OCI-M1 (cell line): Measurements from ENCODE around the gene BORCS8.
A peak's percentile ranks its signal among the peaks of the same experiment; 100 is the strongest.

Source experiments
- DNase-seq: peaks from one replicate; lab custom pipeline; 2025; lab: John Stamatoyannopoulos, UW

BORCS8 gene

GRCh38 chr19:19213426-19214158 is 21.6 kb upstream of the BORCS8 start:
- no peak for DNase-seq

DNA sequence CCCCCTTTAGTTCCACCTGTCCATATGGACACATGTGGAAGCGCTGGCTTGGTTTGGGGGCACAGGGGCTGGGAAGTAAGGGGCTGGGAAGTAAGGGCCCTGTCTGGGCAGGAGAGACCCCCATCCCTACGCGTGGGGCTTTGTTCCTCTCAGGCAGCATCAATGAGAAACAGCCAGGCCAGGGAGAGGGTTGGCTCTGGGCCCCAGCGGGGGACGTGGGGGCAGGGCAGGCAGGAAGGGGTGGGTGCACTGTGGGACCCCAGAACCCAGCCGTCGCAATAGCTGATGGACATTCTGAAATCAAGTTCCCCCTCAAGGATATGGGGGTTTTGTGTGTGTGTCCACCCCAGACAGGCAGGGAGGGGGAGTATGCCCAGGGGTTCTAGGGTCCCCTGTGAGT is 21.0 kb upstream of the BORCS8 start:
- no peak for DNase-seq

- no peak for DNase-seq
Observed at GRCh38 chr19:19211499-19212420, 19.8 kb upstream of the BORCS8 start, which contains the start of gene NCAN. TSS of gene NCAN (plus strand) at chr19:19211958. CDS start at chr19:19216954, 4,996 bp downstream.

DNA sequence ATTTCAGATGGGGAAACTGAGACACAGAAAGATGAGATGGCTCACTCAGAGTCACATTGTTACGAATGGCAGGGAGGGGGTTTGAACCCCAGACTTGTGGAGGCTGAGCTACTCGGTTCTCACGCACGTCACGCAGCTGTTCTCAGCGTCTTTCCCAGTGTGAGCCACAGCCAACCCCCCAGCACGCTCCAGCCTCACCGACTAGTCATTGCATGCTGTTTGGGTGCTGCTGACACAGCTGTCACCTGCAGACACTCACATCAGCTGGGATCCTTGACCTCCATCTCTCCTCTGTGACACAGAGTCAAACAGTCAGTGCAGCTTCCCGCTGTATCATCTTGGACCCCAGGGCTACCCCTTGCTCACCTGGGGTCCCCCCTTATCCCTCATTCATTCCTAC is 17.4 kb upstream of the BORCS8 start:
- DNase-seq: no peak

DNA sequence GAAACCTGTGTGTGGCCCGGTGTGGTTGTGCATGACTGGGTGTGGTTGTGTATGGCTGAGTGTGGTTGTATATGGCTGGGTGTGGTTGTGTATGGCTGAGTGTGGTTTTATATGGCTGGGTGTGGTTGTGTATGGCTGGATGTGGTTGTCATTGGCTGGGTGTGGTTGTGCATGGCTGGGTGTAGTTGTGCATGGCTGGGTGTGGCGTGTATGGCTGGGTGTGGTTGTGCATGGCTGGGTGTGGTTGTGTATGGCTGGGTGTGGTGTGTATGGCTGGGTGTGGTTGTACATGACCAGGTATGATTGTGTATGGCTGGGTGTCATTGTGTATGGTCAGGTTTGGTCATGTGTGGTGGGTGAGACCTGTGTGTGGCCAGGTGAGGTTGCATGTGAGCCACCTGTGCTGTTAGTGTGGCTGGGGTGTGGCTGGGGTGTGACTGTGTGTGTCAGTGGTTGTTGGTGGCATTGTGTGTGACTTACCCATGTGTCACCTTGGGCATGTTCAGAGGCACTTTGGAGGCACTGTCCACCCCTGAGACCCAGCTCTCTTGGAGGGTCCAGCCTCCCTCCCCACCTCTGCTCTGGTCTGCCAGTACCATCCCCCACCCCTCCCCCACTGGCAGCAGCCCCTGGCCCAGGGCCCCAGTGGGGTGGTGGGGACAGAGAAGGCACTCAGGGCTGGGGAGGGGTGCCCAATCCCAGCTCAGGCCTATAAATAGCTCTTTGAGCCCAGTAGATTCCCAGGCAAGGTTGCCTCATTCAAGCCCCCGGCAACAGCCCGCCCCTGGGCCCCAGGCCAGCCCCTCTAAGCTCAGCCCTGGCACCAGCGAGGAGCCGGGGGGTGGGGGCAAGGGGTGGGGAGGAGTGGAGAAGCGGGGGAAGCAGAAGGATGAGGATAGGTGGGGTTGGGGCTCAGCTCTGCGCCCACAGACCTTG is 16.0 kb upstream of the BORCS8 start:
- DNase-seq: no peak

DNA sequence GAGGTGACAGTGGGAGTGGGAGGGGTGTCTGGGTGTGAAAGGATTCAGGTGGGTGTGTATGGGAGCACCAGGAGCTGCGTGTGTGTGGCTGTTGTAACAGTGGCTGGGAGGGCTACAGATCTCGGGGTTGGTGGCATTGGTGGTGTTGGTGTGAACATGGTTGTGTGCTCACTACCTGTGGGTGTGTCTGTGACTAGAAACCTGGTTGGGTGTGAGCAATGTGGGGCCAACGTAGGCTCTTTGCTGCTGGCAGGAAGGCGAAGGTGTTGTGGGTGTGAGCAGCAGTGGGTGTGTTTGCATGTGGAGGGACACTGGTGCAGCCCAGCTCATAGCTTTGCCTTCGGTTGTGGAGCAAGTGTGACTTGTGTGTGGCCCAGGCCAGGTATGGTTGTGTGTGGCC is 15.0 kb upstream of the BORCS8 start:
- DNase-seq: no peak

GRCh38 chr19:19205416-19206410 is 13.8 kb upstream of the BORCS8 start:
- DNase-seq: no peak

- DNase-seq: no peak
Observed at GRCh38 chr19:19204181-19204580, 12.2 kb upstream of the BORCS8 start.

DNA sequence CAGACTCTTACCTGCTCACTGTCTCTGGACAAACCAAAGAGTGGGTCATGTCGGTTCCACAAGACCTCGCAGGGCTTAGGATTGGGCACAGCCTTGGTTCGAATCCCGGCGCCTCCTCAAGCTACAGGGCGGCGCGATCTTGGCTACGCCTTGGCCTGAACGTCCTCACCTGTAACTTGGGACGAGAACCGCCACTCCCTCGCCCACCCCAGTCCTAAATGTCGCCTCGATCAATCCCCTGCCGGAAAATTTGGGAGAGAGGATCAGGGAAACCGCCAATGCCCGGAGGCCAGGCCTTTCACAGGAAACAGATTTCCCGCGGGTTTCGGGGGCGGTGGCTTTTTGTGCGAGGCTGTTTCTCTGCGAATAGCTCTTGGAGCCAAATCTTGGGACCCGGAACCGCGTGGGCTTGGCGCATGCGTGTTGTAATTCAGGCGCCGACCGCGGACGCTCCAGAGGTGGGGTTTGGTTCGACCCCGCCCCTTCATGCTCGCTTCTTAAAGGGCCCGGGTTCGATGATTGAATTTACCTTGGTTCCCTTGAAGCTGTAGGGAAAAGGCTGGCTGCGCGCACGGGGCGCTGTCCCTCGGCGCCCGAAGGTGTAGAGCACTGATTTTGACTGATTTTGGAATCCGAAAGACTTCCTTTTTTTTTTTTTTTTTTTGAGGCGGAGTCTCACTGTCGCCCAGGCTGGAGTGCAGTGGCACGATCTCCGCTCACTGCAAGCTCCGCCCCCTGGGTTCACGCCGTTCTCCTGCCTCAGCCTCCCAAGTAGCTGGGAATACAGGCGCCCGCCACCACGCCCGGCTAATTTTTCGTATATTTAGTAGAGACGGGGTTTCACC is 11.3 kb upstream of the BORCS8 start, which contains the start of gene NR2C2AP:
Gene NR2C2AP (minus strand): TSS at position 403 of the 845 bp plus-strand sequence. CDS start 354 bp downstream, at position 49.
- peak; percentile 95 for DNase-seq

DNA sequence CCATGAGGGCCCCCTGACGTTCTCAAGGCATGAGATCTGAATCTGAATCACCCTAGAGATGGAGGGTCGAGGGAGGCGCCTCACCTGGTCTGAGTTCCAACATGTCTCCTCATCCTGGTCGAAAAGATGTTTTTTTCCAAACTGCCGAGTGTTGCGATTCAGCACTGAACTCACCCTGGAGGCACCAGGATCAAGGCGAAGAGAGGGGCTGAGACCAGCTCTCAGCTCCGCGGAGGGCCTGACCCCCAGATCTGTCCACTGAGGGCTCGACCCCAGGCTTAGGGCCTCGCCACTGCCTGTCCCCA is 10.7 kb upstream of the BORCS8 start:
- no peak for DNase-seq

- DNase-seq: no peak
Observed at GRCh38 chr19:19201697-19202630, 10.0 kb upstream of the BORCS8 start.

DNA sequence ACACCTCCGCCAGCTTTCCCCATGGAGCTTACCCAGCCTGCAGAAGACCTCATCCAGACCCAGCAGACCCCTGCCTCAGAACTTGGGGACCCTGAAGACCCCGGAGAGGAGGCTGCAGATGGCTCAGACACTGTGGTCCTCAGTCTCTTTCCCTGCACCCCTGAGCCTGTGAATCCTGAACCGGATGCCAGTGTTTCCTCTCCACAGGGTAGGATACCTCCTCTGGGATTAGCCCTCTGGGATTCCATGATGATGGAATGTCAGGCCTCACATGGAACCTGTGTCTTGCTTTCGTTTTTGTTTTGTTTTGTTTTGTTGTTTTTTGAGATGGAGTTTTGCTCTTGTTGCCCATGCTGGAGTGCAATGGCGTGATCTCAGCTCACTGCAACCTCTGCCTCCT is 2.0 kb upstream of the BORCS8 start:
- DNase-seq: no peak

- DNase-seq: no peak
Observed at GRCh38 chr19:19192910-19193423, 1.0 kb upstream of the BORCS8 start.

DNA sequence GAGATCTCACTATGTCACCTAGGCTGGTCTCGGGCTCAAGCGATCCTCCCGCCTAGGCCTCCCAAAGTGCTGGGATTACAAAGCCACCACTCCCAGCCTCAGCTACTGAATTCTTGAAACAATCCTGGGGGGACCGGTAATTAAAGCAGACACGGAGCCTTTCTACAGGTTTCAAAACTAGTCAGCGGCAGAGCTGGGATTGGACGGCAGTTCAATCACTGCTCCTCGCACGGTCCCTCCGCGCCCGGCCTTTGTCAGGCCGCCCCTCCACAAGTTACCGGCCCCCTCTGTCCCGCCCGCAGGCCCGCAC is 229 bp downstream of the BORCS8 start:
- DNase-seq: no peak

DNA sequence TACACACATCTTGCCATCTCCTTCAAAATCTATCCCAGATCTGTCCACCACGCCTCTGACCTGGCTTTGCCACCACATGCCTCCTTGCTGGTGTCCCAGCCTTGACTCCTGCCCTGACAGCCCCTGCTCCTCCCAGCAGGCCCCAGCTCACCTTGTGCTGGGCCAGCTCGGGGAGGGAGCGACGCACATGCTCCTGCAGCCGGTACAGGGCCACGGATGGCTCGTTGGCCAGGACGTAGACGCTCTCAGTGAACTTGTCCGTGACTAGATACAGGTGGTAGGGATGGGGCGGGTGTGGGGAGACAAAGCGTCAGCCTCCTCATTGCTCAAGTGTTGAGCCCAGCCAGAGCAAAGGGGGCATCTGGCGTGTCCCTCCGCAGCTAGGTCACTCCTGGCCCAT is 5.2 kb downstream of the BORCS8 start:
- DNase-seq: no peak

DNA sequence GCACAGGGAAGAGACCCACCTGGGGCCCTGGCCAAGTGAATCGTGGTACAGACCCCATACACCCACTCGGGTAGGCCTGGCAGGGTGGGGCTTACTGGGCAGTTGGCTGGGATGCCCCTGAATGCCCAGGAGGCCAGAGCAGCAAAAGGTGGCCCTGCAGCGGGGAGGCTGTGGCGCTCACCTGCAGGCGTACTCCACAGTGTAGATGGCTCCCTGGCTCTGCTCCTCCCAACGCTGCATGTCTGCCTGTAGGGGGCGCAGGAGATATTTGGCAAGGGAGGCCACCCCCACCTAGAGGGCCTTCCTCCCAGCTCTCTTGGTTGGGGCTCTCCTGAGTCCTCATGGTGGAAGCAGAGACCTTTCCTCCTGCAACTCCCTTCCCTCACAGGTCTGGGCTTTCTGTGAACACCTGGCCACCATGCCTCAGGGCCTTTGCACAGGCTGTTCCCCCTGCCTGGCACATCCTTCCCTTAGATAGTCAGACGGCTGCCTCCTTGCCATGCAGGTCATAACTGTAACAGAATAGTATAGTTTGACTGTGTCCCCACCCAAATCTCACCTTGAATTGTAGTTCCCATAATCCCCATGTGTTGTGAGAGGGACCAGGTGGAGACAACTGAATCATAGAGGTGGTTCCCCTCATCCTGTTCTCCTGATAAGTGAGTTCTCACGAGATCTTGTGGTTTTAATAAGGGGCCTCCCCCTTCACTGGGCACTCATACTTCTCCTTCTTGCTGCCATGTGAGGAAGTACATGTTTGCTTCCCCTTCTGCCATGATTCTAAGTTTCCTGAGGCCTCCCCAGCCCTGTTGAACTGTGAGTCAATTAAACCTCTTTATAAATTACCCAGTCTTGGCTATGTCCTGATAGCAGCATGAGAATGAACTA is 5.9 kb downstream of the BORCS8 start:
- DNase-seq: peak; percentile 79

GRCh38 chr19:19181488-19181998 is 10.4 kb downstream of the BORCS8 start:
- no peak for DNase-seq
